Activated gamma-delta T cell treated with Interleukin-2 at 50 U/mL for 16 hours (primary cell): ENCODE results near the gene MARCHF3.

Source experiments
- DNase-seq: peaks from one replicate; pipeline ENCODE4 v3.0.0-alpha.2; 2020

MARCHF3 gene

GRCh38 chr5:126868338-126869004 lies 161.9 kb downstream of the MARCHF3 start:
- no peak for DNase-seq

- DNase-seq, result no peak
These were observed 163.3 kb downstream of the MARCHF3 start for GRCh38 chr5:126866851-126867636.

- no peak for DNase-seq
These were observed 165.1 kb downstream of the MARCHF3 start for GRCh38 chr5:126865299-126865698.

GRCh38 chr5:126864042-126864688 lies 166.2 kb downstream of the MARCHF3 start:
- DNase-seq, result no peak

GRCh38 chr5:126863402-126863801 lies 167.0 kb downstream of the MARCHF3 start:
- no peak for DNase-seq

GRCh38 chr5:126858441-126858840 lies 171.9 kb downstream of the MARCHF3 start:
- no peak for DNase-seq

DNA sequence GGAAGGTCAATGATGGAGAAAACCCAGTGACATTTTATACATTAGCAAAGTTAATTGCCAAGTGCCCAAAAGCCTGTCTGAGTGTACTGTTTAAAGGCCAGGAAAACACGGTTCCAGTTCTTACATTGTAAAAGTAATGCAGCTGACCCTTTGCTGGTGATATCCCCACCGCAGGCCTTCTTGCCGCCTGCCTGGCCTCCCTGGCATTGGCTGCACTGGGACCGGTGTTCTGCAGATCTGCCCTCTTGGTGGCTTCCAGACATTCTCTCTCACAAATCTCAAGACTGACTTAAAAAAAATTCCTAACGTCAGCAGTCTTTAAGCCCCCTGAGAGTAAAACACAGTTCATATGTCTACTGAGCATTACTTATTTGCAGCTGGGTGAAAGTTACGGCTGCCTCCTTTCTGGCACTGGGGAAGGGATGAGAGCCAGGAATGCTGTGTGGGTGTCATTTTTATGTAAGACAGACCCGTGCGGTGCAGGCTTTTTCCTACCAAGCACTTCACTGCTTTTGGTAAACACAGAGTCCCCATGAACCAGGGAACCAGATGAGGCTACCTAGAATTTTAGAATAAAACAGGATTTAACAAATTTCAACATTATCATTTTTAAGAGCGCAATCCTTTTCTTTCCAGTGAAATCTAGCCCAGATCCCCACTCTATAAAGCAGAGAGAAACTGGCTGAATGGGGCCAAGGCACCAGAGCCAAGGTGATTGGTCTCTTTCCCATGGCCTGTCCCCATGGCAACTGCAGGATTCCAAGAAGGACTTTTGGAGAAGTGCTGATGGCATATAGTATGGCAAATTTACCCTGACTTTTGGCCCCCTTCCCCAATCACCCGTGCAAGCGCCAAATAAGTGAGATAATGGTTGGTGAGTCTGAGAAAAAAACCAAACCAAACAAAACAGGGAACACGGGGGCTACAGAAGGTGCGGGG lies 172.6 kb downstream of the MARCHF3 start:
- no peak for DNase-seq

GRCh38 chr5:126855266-126855665 lies 175.1 kb downstream of the MARCHF3 start:
- DNase-seq, result no peak

- DNase-seq, result no peak
These were observed 175.7 kb downstream of the MARCHF3 start for GRCh38 chr5:126854526-126855110.

- peak; percentile 40 for DNase-seq
These were observed 176.6 kb downstream of the MARCHF3 start for GRCh38 chr5:126853541-126854307.

- no peak for DNase-seq
These were observed 177.5 kb downstream of the MARCHF3 start for GRCh38 chr5:126852841-126853271.

- peak; percentile 15 for DNase-seq
These were observed 178.2 kb downstream of the MARCHF3 start for GRCh38 chr5:126852091-126852571.

DNA sequence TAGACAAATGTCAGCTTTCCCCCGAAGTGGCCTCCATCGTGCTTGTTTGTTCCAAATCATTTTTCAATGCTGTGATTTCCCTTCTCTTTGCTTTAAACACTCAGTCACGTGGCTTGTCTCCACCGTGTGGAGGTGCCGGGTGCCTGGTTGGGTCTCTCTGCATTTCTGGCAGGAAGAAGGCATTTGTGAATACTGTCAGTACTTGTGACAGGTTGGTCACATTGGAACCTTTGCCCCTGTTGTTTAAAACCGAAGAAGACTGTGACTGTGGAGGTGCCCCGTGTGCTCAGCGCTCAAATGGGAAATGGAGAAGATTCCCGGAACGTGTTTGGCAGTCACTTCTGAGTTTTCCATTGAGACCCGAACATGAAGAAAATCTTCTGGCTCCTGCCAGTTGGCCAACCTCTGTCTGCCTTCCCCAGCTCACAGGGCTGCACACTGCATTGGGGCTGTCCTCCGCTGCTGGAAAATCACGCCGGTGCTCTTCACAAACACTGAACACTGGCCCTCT lies 178.8 kb downstream of the MARCHF3 start:
- DNase-seq, result no peak

DNA sequence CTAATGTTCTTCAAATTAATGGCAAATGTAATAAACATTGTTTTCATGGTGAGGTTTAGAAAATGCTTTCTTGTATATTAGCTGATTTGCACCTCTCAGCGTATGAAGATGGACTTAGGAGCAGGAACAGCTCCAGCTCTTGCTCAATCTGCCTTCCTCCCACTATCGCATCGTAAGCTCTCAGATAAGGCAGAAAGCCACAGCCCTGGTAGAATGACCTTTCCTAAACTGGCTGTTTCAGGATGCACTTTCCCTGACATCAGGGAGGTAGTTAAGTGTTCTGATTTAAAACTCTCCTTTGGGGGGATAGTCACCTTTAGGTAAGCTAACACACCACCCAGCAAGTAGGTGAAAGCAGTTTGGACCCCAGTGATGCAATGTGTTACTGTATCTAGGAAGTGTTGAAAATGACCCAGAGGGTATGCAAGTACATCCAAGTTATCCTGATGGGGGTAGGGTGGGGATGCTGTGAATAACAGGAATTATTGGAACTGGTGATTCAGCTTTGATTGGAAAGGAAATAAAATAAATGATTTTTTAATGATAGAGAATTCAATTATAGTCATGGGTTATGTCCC lies 181.2 kb downstream of the MARCHF3 start:
- DNase-seq, result no peak

DNA sequence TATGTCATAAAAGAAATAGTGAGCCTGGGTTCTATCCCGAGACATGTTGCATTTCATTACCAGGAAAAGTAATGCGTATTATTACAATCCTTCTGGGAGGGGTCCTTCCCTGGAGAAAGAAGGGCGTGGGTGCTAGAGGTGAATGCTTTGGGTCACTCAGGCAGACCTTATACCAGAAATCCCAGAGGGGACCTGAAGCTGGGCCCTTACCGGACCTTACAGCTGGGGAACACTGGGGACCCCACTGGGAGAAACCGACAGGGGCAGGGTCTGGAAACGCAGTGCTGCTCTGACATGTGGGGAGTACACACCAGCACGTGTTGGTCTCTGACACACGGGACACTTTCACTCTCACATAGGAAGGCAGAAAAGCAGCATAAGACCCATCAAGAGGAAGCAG lies 182.1 kb downstream of the MARCHF3 start:
- no peak for DNase-seq

GRCh38 chr5:126847826-126848251 lies 182.5 kb downstream of the MARCHF3 start:
- DNase-seq, result no peak

- no peak for DNase-seq
These were observed 182.9 kb downstream of the MARCHF3 start for GRCh38 chr5:126847456-126847820.

- no peak for DNase-seq
These were observed 183.5 kb downstream of the MARCHF3 start for GRCh38 chr5:126846744-126847455.

- DNase-seq, result no peak
These were observed 184.0 kb downstream of the MARCHF3 start for GRCh38 chr5:126846344-126846743.

DNA sequence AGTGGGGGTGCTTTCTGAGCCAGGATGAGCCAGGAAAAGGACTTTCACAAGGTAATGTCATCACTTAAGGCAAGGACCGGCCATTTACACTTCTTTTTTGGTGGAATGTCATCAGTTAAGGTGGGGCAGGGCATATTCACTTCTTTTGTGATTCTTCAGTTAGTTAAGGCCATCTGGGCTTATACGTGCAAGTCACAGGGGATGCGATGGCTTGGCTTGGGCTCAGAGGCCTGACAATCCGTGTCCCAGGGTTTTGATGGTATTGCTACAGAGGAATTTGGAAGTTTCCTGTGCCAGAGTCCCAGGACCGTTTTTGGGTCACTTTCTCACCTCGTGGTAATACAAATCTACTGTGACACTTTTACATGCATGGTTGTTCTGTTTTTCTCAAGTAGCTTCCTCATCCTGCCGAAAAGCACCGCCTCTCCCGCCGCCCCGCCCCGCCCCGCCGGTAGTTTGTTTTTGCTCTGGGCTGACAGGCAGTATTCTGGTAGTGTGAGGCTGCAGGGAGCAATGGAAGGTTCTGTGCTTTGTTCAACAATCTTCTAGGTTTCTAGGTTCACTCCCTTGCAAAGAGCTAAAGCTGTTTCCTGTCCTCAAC lies 184.8 kb downstream of the MARCHF3 start:
- peak; percentile 64 for DNase-seq
